OCI-LY7 (cell line): Measurements from ENCODE around the gene KLHL26. TPM values are rescaled to one million over a fixed set of nuclear protein-coding genes. Genes with fewer than 3 reads are reported as not detected.
"Not testable (repeated sequence)": the region's sequence is repeated elsewhere in the genome, so short reads cannot be mapped to it uniquely, and the experiment has no call there.

Source experiments
- BruUV-seq: library from RNA; stranded (reverse); fragments of 400-500 nt; replicated peaks from 2 replicates; lab custom pipeline; 2021; lab: Mats Ljungman, UMichigan
- CTCF ChIA-PET: fragments of 300-600 bp; sonication (Branson Sonifier 250); formaldehyde crosslinking; loops from one replicate; lab custom pipeline; 2022; ENCODE audit warnings: antibody characterized with exemption; ENCODE audit not compliant: unreplicated experiment; lab: Charles Lee
- POLR2A ChIA-PET: fragments of 300-600 bp; sonication (Branson Sonifier 250); formaldehyde crosslinking; loops from one replicate; lab custom pipeline; 2022; ENCODE audit warnings: antibody characterized with exemption; lab: Charles Lee
- DNase-seq: peaks from one replicate; pipeline ENCODE4 v3.0.0-alpha.2; 2015; ENCODE audit warnings: low spot score
- H2AFZ ChIP-seq: fragments of 200-600 bp; sonication (generic), shearing (Covaris generic); 2 replicates; pipeline ENCODE4 v1.6.1; 2014; ENCODE audit warnings: mild to moderate bottlenecking, antibody characterized with exemption, low read length, moderate library complexity
- H3K27ac ChIP-seq: fragments of 200-600 bp; sonication (generic); 2 replicates; pipeline ENCODE4 v1.5.1; 2014; ENCODE audit warnings: mixed run types, low read depth, mild to moderate bottlenecking, moderate library complexity, low read length, inconsistent platforms; ENCODE audit not compliant: poor library complexity, severe bottlenecking
- H3K36me3 ChIP-seq: fragments of 200-600 bp; sonication (generic); 2 replicates; pipeline ENCODE4 v1.6.1; 2014; ENCODE audit warnings: mild to moderate bottlenecking, antibody characterized with exemption, low read length, moderate library complexity, mixed read lengths; ENCODE audit not compliant: insufficient read depth
- H3K4me1 ChIP-seq: fragments of 200-600 bp; sonication (generic); 2 replicates; pipeline ENCODE4 v1.5.1; 2014; ENCODE audit warnings: mild to moderate bottlenecking, low read length; ENCODE audit not compliant: insufficient read depth, poor library complexity, severe bottlenecking
- H3K4me2 ChIP-seq: fragments of 200-600 bp; sonication (generic); 2 replicates; pipeline ENCODE4 v1.6.1; 2014; ENCODE audit warnings: mild to moderate bottlenecking, low read length
- H3K4me3 ChIP-seq: fragments of 200-600 bp; sonication (generic); 2 replicates; pipeline ENCODE4 v1.5.1; 2014; ENCODE audit warnings: mild to moderate bottlenecking, low read depth, low read length; ENCODE audit not compliant: poor library complexity, severe bottlenecking
- H3K79me2 ChIP-seq: fragments of 200-600 bp; sonication (generic); 2 replicates; pipeline ENCODE4 v1.6.1; 2016; ENCODE audit warnings: low read depth, mild to moderate bottlenecking, low read length, moderate library complexity, mixed read lengths; ENCODE audit not compliant: insufficient read depth
- H3K9me2 ChIP-seq: fragments of 200-600 bp; sonication (generic); 2 replicates; pipeline ENCODE4 v1.6.1; 2016; ENCODE audit warnings: mild to moderate bottlenecking, low read length, mixed read lengths; ENCODE audit not compliant: insufficient read depth
- H3K9me3 ChIP-seq: fragments of 200-600 bp; sonication (generic); 2 replicates; pipeline ENCODE4 v1.6.1; 2014; ENCODE audit warnings: mild to moderate bottlenecking, mixed run types, low read length, mixed read lengths
- H4K20me1 ChIP-seq: fragments of 200-600 bp; sonication (generic); 2 replicates; pipeline ENCODE4 v1.6.1; 2014; ENCODE audit warnings: mild to moderate bottlenecking, antibody characterized with exemption, low read length, moderate library complexity, mixed read lengths; ENCODE audit not compliant: insufficient read depth
- EZH2phosphoT487 ChIP-seq: fragments of 200-600 bp; sonication (generic); IDR thresholded peaks from 2 replicates; pipeline ENCODE4 v1.6.1; 2018; ENCODE audit warnings: low read depth, borderline replicate concordance, mild to moderate bottlenecking, mixed run types, antibody characterized with exemption, low read length, moderate library complexity, mixed read lengths
- intact Hi-C: fragments of 100-400 bp; cut with micrococcal nuclease; formaldehyde crosslinking; loops from one replicate; pipeline ENCODE4 v1.10.0; 2022; ENCODE audit not compliant: unreplicated experiment
- total RNA-seq, 2 experiments: library from RNA; depleted of rRNA in 1 of 2; stranded (reverse); fragments of >200 nt in 1 of 2; shearing (Covaris generic) in 1 of 2; gene quantifications; 2 replicates each; pipeline ENCODE4 v1.2.3, GENCODE V29; 2014 to 2022
- TF ChIP-seq, protein P1 (sequence below): fragments of 200-600 bp; sonication (generic); conservative IDR thresholded peaks from 2 replicates; pipeline ENCODE4 v1.5.1; 2014; ENCODE audit warnings: mild to moderate bottlenecking, antibody characterized with exemption, low read length, moderate library complexity, mixed read lengths

The KLHL26 gene
- total RNA-seq, 2 experiments from 2014 or later, result 1.0 to 8.9 TPM

GRCh38 chr19:18596752-18597157, 40.1 kb upstream of the KLHL26 start:
- Histone ChIP-seq H3K79me2 (no peaks in the 10 kb centered on the region), H3K4me3 (no peak overlapping the region), H3K9me3 (no peaks in the 10 kb centered on the region), H2AFZ (no peak overlapping the region), H3K9me2 (no peaks in the 10 kb centered on the region), H3K4me1 (peaks cover 17% of the 10 kb centered on the region), H3K27ac (no peak overlapping the region), H4K20me1 (no peaks in the 10 kb centered on the region), H3K36me3 (peaks cover 6% of the 10 kb centered on the region; the same call in 1 of the 2 replicates), H3K4me2 (no peak overlapping the region)
- intact Hi-C loops, result no loop called here
- ChIA-PET CTCF (no interaction called here), POLR2A (no interaction called here)
- TF ChIP-seq EZH2phosphoT487, result no peak
- TF ChIP-seq, protein P1, sequence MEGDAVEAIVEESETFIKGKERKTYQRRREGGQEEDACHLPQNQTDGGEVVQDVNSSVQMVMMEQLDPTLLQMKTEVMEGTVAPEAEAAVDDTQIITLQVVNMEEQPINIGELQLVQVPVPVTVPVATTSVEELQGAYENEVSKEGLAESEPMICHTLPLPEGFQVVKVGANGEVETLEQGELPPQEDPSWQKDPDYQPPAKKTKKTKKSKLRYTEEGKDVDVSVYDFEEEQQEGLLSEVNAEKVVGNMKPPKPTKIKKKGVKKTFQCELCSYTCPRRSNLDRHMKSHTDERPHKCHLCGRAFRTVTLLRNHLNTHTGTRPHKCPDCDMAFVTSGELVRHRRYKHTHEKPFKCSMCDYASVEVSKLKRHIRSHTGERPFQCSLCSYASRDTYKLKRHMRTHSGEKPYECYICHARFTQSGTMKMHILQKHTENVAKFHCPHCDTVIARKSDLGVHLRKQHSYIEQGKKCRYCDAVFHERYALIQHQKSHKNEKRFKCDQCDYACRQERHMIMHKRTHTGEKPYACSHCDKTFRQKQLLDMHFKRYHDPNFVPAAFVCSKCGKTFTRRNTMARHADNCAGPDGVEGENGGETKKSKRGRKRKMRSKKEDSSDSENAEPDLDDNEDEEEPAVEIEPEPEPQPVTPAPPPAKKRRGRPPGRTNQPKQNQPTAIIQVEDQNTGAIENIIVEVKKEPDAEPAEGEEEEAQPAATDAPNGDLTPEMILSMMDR, result no peak
- no peak for DNase-seq
- BruUV-seq, result no TSS peak

DNA sequence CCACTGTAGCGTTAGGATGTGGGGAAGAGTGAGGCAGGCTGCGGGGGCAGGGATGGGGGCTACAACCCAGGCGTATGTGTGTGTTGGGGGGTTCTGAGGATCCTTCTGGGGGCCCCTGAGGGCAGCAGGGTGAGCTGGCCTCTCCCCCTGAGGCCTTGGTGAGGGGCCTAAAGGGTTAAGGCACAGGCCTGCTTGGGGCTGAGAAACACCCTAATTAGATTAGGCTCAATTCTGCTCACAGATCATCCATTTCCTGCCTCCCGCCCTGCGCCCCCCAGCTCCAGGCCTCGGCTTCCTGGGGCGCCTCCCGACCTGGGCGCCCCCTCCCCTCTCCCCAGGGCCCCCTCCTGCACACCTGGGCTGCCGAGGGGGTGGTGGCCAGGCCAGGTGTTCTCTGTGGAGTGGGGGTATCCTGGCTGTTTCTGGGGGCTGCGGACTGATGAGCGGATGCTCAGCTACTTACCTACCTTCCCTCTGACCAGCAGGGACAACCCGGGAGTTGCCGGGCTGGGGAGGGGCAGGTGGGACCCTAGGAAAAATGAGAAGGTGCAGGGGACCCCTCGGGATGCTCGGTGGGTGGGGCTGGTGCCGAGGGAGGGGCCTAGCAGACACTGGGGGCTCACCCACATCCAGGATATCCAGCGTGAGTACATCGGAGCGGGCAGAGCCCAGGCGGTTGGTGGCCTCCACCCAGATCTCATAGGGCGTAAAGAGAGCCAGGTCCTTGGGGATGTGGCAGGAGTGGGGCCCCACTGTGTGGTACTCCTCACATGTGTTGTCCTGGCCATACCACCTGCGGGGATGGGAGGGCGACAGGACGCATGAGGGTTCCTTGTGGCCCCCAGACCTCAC, 38.8 kb upstream of the KLHL26 start:
- intact Hi-C loops, result no loop called here
- Histone ChIP-seq H3K79me2 (no peaks in the 10 kb centered on the region), H2AFZ (no peak overlapping the region), H3K9me3 (no peaks in the 10 kb centered on the region), H3K4me3 (no peak overlapping the region), H4K20me1 (no peaks in the 10 kb centered on the region), H3K4me1 (peaks cover 15% of the 10 kb centered on the region), H3K9me2 (no peaks in the 10 kb centered on the region), H3K4me2 (no peak overlapping the region), H3K36me3 (no peaks in the 10 kb centered on the region), H3K27ac (no peak overlapping the region)
- BruUV-seq, result no TSS peak
- no peak for DNase-seq
- ChIA-PET CTCF (interaction anchor here (0.6 kb wide), 1 partner anchor 39 kb away, joined by 4 read pairs; no protein-coding TSS in a partner anchor), POLR2A (no interaction called here)
- TF ChIP-seq EZH2phosphoT487, result no peak
- TF ChIP-seq, protein P1, result no peak

- DNase-seq, result no peak
- intact Hi-C loops, result no loop called here
- Histone ChIP-seq H3K9me2 (no peaks in the 10 kb centered on the region), H3K79me2 (no peaks in the 10 kb centered on the region), H3K4me1 (peaks cover 5% of the 10 kb centered on the region), H3K4me2 (no peak overlapping the region), H3K4me3 (no peak overlapping the region), H3K9me3 (no peaks in the 10 kb centered on the region), H2AFZ (no peak overlapping the region), H4K20me1 (no peaks in the 10 kb centered on the region), H3K27ac (no peak overlapping the region), H3K36me3 (no peaks in the 10 kb centered on the region)
- POLR2A ChIA-PET, result no interaction called here
- CTCF ChIA-PET, result no interaction called here
- no TSS peak for BruUV-seq
- TF ChIP-seq EZH2phosphoT487, result no peak
- TF ChIP-seq, protein P1, result no peak
Observed at GRCh38 chr19:18599485-18599884, 37.3 kb upstream of the KLHL26 start.

GRCh38 chr19:18600692-18601397, 36.0 kb upstream of the KLHL26 start:
- BruUV-seq, H3K4me2 ChIP-seq, H2AFZ ChIP-seq, H3K4me1 ChIP-seq, H3K79me2 ChIP-seq, H3K9me3 ChIP-seq, H3K9me2 ChIP-seq, intact Hi-C loops, H3K27ac ChIP-seq, H3K36me3 ChIP-seq, DNase-seq, H4K20me1 ChIP-seq, CTCF ChIA-PET, POLR2A ChIA-PET, H3K4me3 ChIP-seq: not testable (repeated sequence)
